ENCODE results near the gene PCNX3.
A peak's percentile ranks its signal among the peaks of the same experiment; 100 is the strongest.

PCNX3 gene

DNA sequence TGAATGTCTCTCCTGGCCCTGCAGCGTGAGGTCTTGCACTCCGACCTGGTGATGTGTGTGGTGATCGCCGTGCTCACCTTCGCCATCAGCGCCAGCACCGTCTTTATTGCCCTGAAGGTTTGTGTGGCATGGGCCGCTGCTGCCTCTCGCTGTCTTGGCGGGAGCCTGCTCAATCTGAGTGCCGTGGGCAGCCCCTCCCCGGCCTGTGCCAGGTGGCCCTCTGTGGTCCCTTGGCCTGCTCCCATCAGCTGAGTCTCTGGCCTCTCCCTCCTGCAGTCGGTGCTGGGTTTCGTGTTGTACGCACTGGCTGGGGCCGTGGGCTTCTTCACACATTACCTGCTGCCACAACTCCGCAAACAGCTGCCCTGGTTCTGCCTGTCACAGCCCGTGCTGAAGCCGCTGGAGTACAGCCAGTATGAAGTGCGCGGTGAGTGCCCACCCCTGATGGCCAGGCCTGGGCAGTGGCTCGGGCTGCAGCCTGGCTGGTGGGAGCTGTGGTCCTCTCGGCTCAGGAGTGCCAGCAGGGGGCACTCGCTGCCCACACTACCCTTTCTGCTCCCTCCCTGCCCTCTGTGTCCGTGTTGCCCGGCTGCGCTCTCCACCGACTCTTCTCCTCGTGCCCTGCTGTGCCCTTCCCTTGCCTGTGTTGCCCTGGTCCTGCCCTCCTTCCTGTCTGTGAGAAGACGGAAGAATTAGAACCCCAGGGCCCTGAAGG, 10.2 kb downstream of the PCNX3 start:
- TF ChIP-seq TAF1 (IDR thresholded peaks at IDR 0.05; ENCODE audit: borderline replicate concordance, low read depth, low read length) (no peak), POLR2AphosphoS5 (IDR thresholded peaks at IDR 0.05; ENCODE audit: low read depth, low read length) (0 out of 2 replicates have a peak, but pooled peaks have one; percentile 27), POLR2A (IDR thresholded peaks at IDR 0.05; ENCODE audit: low read depth, low read length) (no peak)
- peak; percentile 82 for FAIRE-seq
- peak; percentile 83 for DNase-seq (ENCODE audit: insufficient read length)

DNA sequence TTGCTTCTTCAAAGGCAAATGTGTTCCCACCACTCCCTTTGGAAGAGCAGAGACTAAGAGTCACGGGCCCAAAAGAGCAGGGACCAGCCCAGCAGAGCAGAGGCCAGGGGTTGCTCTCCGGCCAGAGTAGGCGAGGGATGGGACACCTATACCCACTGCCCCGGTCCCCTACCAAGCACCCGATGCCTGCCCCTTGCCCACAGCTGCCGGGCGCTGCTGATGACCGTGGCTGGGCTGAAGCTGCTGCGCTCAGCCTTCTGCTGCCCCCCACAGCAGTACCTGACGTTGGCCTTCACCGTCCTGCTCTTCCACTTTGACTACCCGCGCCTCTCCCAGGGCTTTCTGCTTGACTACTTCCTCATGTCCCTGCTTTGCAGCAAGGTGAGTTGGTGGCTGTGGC, 11.6 kb downstream of the PCNX3 start:
- FAIRE-seq (no peak), DNase-seq (ENCODE audit: insufficient read length) (no peak)
- TF ChIP-seq POLR2A (IDR thresholded peaks at IDR 0.05; ENCODE audit: low read depth, low read length) (peak; percentile 20; the same call in 1 of the 2 replicates), TAF1 (IDR thresholded peaks at IDR 0.05; ENCODE audit: borderline replicate concordance, low read depth, low read length) (no peak)

- DNase-seq (ENCODE audit: insufficient read length) (no peak), FAIRE-seq (no peak)
- no peak for TF ChIP-seq TAF1 (IDR thresholded peaks at IDR 0.05; ENCODE audit: borderline replicate concordance, low read depth, low read length)
- TF ChIP-seq POLR2A (IDR thresholded peaks at IDR 0.05; ENCODE audit: low read depth, low read length), result no peak
- TF ChIP-seq POLR2AphosphoS5 (IDR thresholded peaks at IDR 0.05; ENCODE audit: low read depth, low read length), result no peak
Measured at GRCh38 chr11:65629579-65629978, 14.0 kb downstream of the PCNX3 start.

GRCh38 chr11:65630215-65630614, 14.6 kb downstream of the PCNX3 start:
- FAIRE-seq (no peak), DNase-seq (ENCODE audit: insufficient read length) (no peak)
- TF ChIP-seq POLR2A (IDR thresholded peaks at IDR 0.05; ENCODE audit: low read depth, low read length), result peak; percentile 29; the same call in 1 of the 2 replicates
- no peak for TF ChIP-seq TAF1 (IDR thresholded peaks at IDR 0.05; ENCODE audit: borderline replicate concordance, low read depth, low read length)

DNA sequence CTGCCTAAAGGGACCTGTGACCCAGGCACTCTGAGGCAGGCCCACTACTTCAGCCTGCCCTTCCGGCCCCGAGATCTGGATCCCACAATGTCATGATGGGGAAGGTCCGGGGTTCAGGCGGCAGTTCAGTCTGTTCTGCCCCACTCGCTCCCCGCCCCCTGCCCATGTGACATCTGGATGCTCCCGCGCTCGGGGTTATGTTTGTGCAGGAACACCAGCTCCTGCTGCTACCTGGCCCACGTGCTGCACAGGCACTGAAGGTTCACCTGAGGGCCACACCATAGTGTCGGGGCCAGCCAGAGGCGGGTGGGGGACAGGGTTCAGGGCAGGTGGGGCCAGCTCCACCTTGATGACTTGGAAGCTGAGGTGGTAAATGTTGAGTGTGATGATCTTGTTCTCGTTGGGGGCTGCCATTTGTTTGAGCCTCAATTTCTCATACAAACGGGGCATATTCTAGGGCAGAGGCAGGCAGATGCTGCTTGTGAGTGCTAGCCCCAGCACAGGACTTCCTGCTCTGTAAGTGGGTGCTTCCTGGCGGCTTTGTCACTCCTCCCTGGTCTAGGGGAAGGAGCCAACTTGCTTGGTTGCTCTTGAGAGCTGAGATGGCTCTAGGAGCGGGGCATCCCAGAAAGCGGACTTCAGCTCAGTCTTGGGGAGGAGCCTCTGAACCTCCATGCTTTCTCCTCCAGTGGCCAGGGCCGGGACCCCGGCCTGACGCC, 18.0 kb downstream of the PCNX3 start:
- no peak for TF ChIP-seq POLR2A (IDR thresholded peaks at IDR 0.05; ENCODE audit: low read depth, low read length)
- no peak for TF ChIP-seq TAF1 (IDR thresholded peaks at IDR 0.05; ENCODE audit: borderline replicate concordance, low read depth, low read length)
- TF ChIP-seq POLR2AphosphoS5 (IDR thresholded peaks at IDR 0.05; ENCODE audit: low read depth, low read length), result no peak
- DNase-seq (ENCODE audit: insufficient read length), result no peak
- FAIRE-seq, result no peak

DNA sequence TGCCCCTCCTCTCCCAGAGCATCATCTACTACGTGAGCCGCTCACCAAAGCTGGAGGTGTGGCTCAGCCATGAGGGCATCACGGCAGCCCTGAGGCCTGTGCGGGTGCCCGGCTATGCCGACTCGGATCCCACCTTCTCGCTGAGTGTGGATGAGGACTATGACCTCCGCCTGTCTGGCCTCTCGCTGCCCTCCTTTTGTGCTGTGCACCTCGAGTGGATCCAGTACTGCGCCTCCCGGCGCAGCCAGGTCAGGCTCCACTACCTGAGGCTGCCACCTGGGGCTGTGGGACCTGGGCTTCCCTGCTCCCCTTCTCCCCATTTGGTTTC, 18.5 kb downstream of the PCNX3 start:
- DNase-seq (ENCODE audit: insufficient read length) (no peak), FAIRE-seq (no peak)

GRCh38 chr11:65634440-65634839, 18.9 kb downstream of the PCNX3 start:
- no peak for DNase-seq (ENCODE audit: insufficient read length)
- no peak for FAIRE-seq
- TF ChIP-seq POLR2AphosphoS5 (IDR thresholded peaks at IDR 0.05; ENCODE audit: low read depth, low read length) (no peak), TAF1 (IDR thresholded peaks at IDR 0.05; ENCODE audit: borderline replicate concordance, low read depth, low read length) (no peak), POLR2A (IDR thresholded peaks at IDR 0.05; ENCODE audit: low read depth, low read length) (no peak)

More for the DNA sequence above, 18.5 kb downstream of the PCNX3 start:
- TF ChIP-seq TAF1 (IDR thresholded peaks at IDR 0.05; ENCODE audit: borderline replicate concordance, low read depth, low read length), result no peak
- TF ChIP-seq POLR2A (IDR thresholded peaks at IDR 0.05; ENCODE audit: low read depth, low read length), result no peak
- no peak for TF ChIP-seq POLR2AphosphoS5 (IDR thresholded peaks at IDR 0.05; ENCODE audit: low read depth, low read length)

- FAIRE-seq (no peak), DNase-seq (ENCODE audit: insufficient read length) (no peak)
- TF ChIP-seq POLR2A (IDR thresholded peaks at IDR 0.05; ENCODE audit: low read depth, low read length) (no peak), POLR2AphosphoS5 (IDR thresholded peaks at IDR 0.05; ENCODE audit: low read depth, low read length) (no peak), TAF1 (IDR thresholded peaks at IDR 0.05; ENCODE audit: borderline replicate concordance, low read depth, low read length) (no peak)
Measured at GRCh38 chr11:65634905-65635731, 19.5 kb downstream of the PCNX3 start.

GRCh38 chr11:65636108-65637031, 20.8 kb downstream of the PCNX3 start:
- DNase-seq (ENCODE audit: insufficient read length) (no peak), FAIRE-seq (no peak)
- no peak for TF ChIP-seq POLR2A (IDR thresholded peaks at IDR 0.05; ENCODE audit: low read depth, low read length)
- no peak for TF ChIP-seq POLR2AphosphoS5 (IDR thresholded peaks at IDR 0.05; ENCODE audit: low read depth, low read length)
- TF ChIP-seq TAF1 (IDR thresholded peaks at IDR 0.05; ENCODE audit: borderline replicate concordance, low read depth, low read length), result no peak

GRCh38 chr11:65637032-65637557, 21.5 kb downstream of the PCNX3 start:
- DNase-seq (ENCODE audit: insufficient read length), result no peak
- TF ChIP-seq POLR2AphosphoS5 (IDR thresholded peaks at IDR 0.05; ENCODE audit: low read depth, low read length) (no peak), POLR2A (IDR thresholded peaks at IDR 0.05; ENCODE audit: low read depth, low read length) (no peak), TAF1 (IDR thresholded peaks at IDR 0.05; ENCODE audit: borderline replicate concordance, low read depth, low read length) (no peak)
- FAIRE-seq, result no peak
